ENCODE data around the gene CFAP68. TPM values are rescaled to one million over a fixed set of nuclear protein-coding genes. Genes with fewer than 3 reads are reported as not detected.

Gene CFAP68
- total and polyA plus RNA-seq, 2 experiments from 2014 or later = 9.9 to 52.8 TPM

GRCh38 chr11:111918390-111919256 is 39.3 kb downstream of the CFAP68 start, which contains the start of gene C11orf52:
Gene C11orf52 (plus strand): TSS chr11:111918913. CDS start chr11:111918973, 60 bp downstream.
- peaks cover 6% of the 10 kb centered on the region for H3K27me3 Mint-ChIP-seq (ENCODE audit: insufficient read depth, low read depth, poor library complexity)
- peaks cover 27% of the 10 kb centered on the region for H3K4me1 ChIP-seq (ENCODE audit: insufficient read depth)
- H3K36me3 ChIP-seq (ENCODE audit: insufficient read depth) = no peaks in the 10 kb centered on the region
- H3K4me2 ChIP-seq = peak within 1 kb of the TSS; percentile 37
- H4K20me1 ChIP-seq (replicated peaks; ENCODE audit: insufficient read depth) = no peaks in the 10 kb centered on the region
- no peak within 1 kb of the TSS for H2AFZ ChIP-seq
- H3K9me2 ChIP-seq (ENCODE audit: insufficient read depth) = no peaks in the 10 kb centered on the region
- 0 out of 2 replicates have a peak within 1 kb of the TSS, but pooled peaks have one; percentile 0 for H3K27ac ChIP-seq (ENCODE audit: low read depth)
- peaks cover 3% of the 10 kb centered on the region; the same call in 1 of the 3 replicates for H3K9me3 Mint-ChIP-seq
- no peak for TF ChIP-seq NANOG (IDR thresholded peaks at IDR 0.05; ENCODE audit: borderline replicate concordance)
- TF ChIP-seq ZNF331 (CRISPR knock-in tag; IDR thresholded peaks at IDR 0.05; ENCODE audit: low read depth) = no peak
- no peak for TF ChIP-seq EZH2 (IDR thresholded peaks at IDR 0.05; ENCODE audit: low read depth, unreplicated experiment)
- no peak for TF ChIP-seq REST (IDR thresholded peaks at IDR 0.05; ENCODE audit: unreplicated experiment)
- TF ChIP-seq CREB1 (CRISPR knock-in tag; IDR thresholded peaks at IDR 0.05; ENCODE audit: low read depth) = 0 out of 2 replicates have a peak, but pooled peaks have one; percentile 14
- no peak for TF ChIP-seq STAT1 (IDR thresholded peaks at IDR 0.05; ENCODE audit: unreplicated experiment)
- no peak for TF ChIP-seq CTCF (conservative IDR thresholded peaks at IDR 0.05; ENCODE audit: low read depth in 2 of 2)
- no peak; the same call in 1 of the 2 replicates for TF ChIP-seq POLR2AphosphoS5 (IDR thresholded peaks at IDR 0.05; ENCODE audit: low read depth)
- TF ChIP-seq ETS1 (IDR thresholded peaks at IDR 0.05) = 0 out of 2 replicates have a peak, but pooled peaks have one; percentile 28
- TF ChIP-seq ZNF462 (CRISPR knock-in tag; IDR thresholded peaks at IDR 0.05) = peak; percentile 57; the same call in 1 of the 2 replicates
- TF ChIP-seq ZNF114 (CRISPR knock-in tag; IDR thresholded peaks at IDR 0.05) = 0 out of 2 replicates have a peak, but pooled peaks have one; percentile 20
- TF ChIP-seq EZH2phosphoT487 (IDR thresholded peaks at IDR 0.05; ENCODE audit: unreplicated experiment) = no peak
- no peak for TF ChIP-seq JUNB (IDR thresholded peaks at IDR 0.05; ENCODE audit: unreplicated experiment)
- H3F3A ChIP-seq (replicated peaks; ENCODE audit: low read depth) = peaks cover 3% of the 10 kb centered on the region; the same call in 1 of the 2 replicates
- H3K4me3 Mint-ChIP-seq = peak within 1 kb of the TSS; percentile 55; the same call in 2 of the 3 replicates
- H3K79me2 ChIP-seq (replicated peaks; ENCODE audit: insufficient read depth) = no peaks in the 10 kb centered on the region
- peaks cover 31% of the 10 kb centered on the region for H3K4me1 Mint-ChIP-seq
- DNase-seq (ENCODE audit: low spot score) (peak; percentile 97), ATAC-seq (peak; percentile 97)
- no peaks in the 10 kb centered on the region for H3K36me3 Mint-ChIP-seq (ENCODE audit: low read depth)
- peak within 1 kb of the TSS; percentile 78 for H3K27ac Mint-ChIP-seq
- H3K27me3 ChIP-seq (ENCODE audit: insufficient read depth) = no peaks in the 10 kb centered on the region
- 0 out of 2 replicates have a peak within 1 kb of the TSS, but pooled peaks have one; percentile 14 for H3K4me3 ChIP-seq

All from GM23338 (cell line).